SH-SY5Y (cell line): Measurements from ENCODE around the gene LRRIQ3.

Experiments used
- GATA2 ChIP-seq: IDR thresholded peaks from 2 replicates; pipeline ENCODE4 v1.6.1; 2011; ENCODE audit warnings: mild to moderate bottlenecking, low read depth, low read length
- GATA3 ChIP-seq: IDR thresholded peaks from 2 replicates; pipeline ENCODE4 v1.6.1; 2011; ENCODE audit warnings: low read depth, mild to moderate bottlenecking, low read length, moderate library complexity

DNA sequence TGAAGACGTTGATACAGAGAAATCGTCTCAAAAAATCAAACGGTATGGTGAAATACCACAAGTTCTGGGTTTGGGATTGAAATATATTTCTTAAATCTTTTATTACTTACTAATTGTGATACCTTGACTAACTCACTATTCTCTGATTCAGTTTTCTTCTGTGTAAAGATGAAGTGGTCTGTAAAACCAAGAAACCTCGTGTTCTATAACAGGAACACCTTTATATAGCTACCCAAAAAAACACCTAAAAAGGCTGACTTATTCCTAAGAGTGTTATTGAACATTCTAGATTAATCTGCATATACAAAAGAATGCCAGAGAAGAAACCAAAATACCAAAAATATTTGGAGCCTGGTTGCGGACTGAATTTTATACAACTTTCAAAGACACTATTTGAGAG, 721 bp downstream of the LRRIQ3 start:
- no peak for TF ChIP-seq GATA3
- TF ChIP-seq GATA2 = no peak
